CD4-positive, alpha-beta T cell treated with Interleukin-6 at 100 ng/mL for 8 hours (primary cell): ENCODE results near the gene ZNF217.
"Not testable (repeated sequence)": the region's sequence is repeated elsewhere in the genome, so short reads cannot be mapped to it uniquely, and the experiment has no call there.

Source experiments
- DNase-seq: peaks from one replicate; pipeline ENCODE4 v3.0.0-alpha.2; 2020; ENCODE audit warnings: mixed read lengths, low spot score

The ZNF217 gene

GRCh38 chr20:53593466-53594007 is at the start of gene ZNF217:
TSS of gene ZNF217 (minus strand) at chr20:53593839. CDS start at chr20:53582826, 11,013 bp downstream.
- peak; percentile 70 for DNase-seq

- DNase-seq = peak; percentile 83
Observed at GRCh38 chr20:53643031-53643832, 49.6 kb upstream of the ZNF217 start.

GRCh38 chr20:53642196-53643030 is 48.8 kb upstream of the ZNF217 start:
- peak; percentile 59 for DNase-seq

GRCh38 chr20:53639647-53640440 is 46.2 kb upstream of the ZNF217 start:
- DNase-seq = no peak

- no peak for DNase-seq
Observed at GRCh38 chr20:53639128-53639527, 45.5 kb upstream of the ZNF217 start.

- DNase-seq = not testable (repeated sequence)
Observed at GRCh38 chr20:53637310-53637709, 43.7 kb upstream of the ZNF217 start.

- no peak for DNase-seq
Observed at GRCh38 chr20:53636540-53637097, 43.0 kb upstream of the ZNF217 start.

- no peak for DNase-seq
Observed at GRCh38 chr20:53635221-53635620, 41.6 kb upstream of the ZNF217 start.

- no peak for DNase-seq
Observed at GRCh38 chr20:53631909-53632662, 38.4 kb upstream of the ZNF217 start.

- DNase-seq = no peak
Observed at GRCh38 chr20:53629436-53629835, 35.8 kb upstream of the ZNF217 start.

GRCh38 chr20:53628758-53629157 is 35.1 kb upstream of the ZNF217 start:
- DNase-seq = not testable (repeated sequence)

GRCh38 chr20:53628076-53628475 is 34.4 kb upstream of the ZNF217 start:
- DNase-seq = no peak

- not testable (repeated sequence) for DNase-seq
Observed at GRCh38 chr20:53627001-53627400, 33.4 kb upstream of the ZNF217 start.

- no peak for DNase-seq
Observed at GRCh38 chr20:53626584-53626983, 32.9 kb upstream of the ZNF217 start.

- DNase-seq = no peak
Observed at GRCh38 chr20:53625311-53626129, 31.9 kb upstream of the ZNF217 start.

GRCh38 chr20:53624927-53625250 is 31.2 kb upstream of the ZNF217 start:
- DNase-seq = not testable (repeated sequence)

- DNase-seq = peak; percentile 39
Observed at GRCh38 chr20:53623454-53624211, 30.0 kb upstream of the ZNF217 start.

- no peak for DNase-seq
Observed at GRCh38 chr20:53623134-53623453, 29.5 kb upstream of the ZNF217 start.
